PC-9 (cell line): ENCODE measurements around the gene TMEM164. TPM values are rescaled to one million over a fixed set of nuclear protein-coding genes. Genes with fewer than 3 reads are reported as not detected.

Experiments
- BruUV-seq: library from RNA; stranded (reverse); fragments of 400-500 nt; replicated peaks from 2 replicates; lab custom pipeline; 2021; lab: Mats Ljungman, UMichigan
- CTCF ChIA-PET: fragments of 300-600 bp; sonication (Branson Sonifier 250); formaldehyde crosslinking; loops from one replicate; lab custom pipeline; 2022; ENCODE audit warnings: antibody characterized with exemption; lab: Charles Lee
- POLR2A ChIA-PET: fragments of 300-600 bp; sonication (Branson Sonifier 250); formaldehyde crosslinking; loops from one replicate; lab custom pipeline; 2022; ENCODE audit warnings: antibody characterized with exemption; ENCODE audit not compliant: unreplicated experiment; lab: Charles Lee
- DNase-seq, 2 experiments: peaks; one replicate each; pipeline versions ENCODE4 v3.0.0 to v3.0.0-alpha.2; 2015 to 2022; ENCODE audit warnings: mixed read lengths in 1 of 2
- H2AFZ ChIP-seq: fragments of 200-600 bp; sonication (generic); 2 replicates; pipeline ENCODE4 v1.8.1; 2017; ENCODE audit warnings: antibody characterized with exemption
- H3F3A ChIP-seq: fragments of 200-600 bp; sonication (generic); 2 replicates; pipeline ENCODE4 v1.8.1; 2017; ENCODE audit warnings: antibody characterized with exemption, mild to moderate bottlenecking, low read depth; ENCODE audit not compliant: insufficient read depth
- H3K27ac ChIP-seq: fragments of 200-600 bp; sonication (generic); 2 replicates; pipeline ENCODE4 v1.6.1; 2016; ENCODE audit warnings: mixed run types
- H3K27me3 ChIP-seq: fragments of 200-600 bp; sonication (generic); 2 replicates; pipeline ENCODE4 v1.6.1; 2016; ENCODE audit warnings: low read depth, mixed run types; ENCODE audit not compliant: insufficient read depth
- H3K36me3 ChIP-seq: fragments of 200-600 bp; sonication (generic); 2 replicates; pipeline ENCODE4 v1.6.1; 2016; ENCODE audit warnings: low read depth, mixed run types
- H3K4me1 ChIP-seq: fragments of 200-600 bp; sonication (generic); replicated peaks from 2 replicates; pipeline ENCODE4 v1.6.1; 2016; ENCODE audit warnings: mixed run types; ENCODE audit not compliant: insufficient read depth
- H3K4me2 ChIP-seq: fragments of 200-600 bp; sonication (generic); 2 replicates; pipeline ENCODE4 v1.6.1; 2017; ENCODE audit warnings: mixed run types
- H3K4me3 ChIP-seq: fragments of 200-600 bp; sonication (generic); 2 replicates; pipeline ENCODE4 v1.6.1; 2016; ENCODE audit warnings: mixed run types
- H3K79me2 ChIP-seq: fragments of 200-600 bp; sonication (generic); 2 replicates; pipeline ENCODE4 v1.6.1; 2017; ENCODE audit warnings: low read depth, mixed run types
- H3K9me2 ChIP-seq: fragments of 200-600 bp; sonication (generic); 2 replicates; pipeline ENCODE4 v1.8.1; 2017; ENCODE audit warnings: mild to moderate bottlenecking; ENCODE audit not compliant: insufficient read depth
- H3K9me3 ChIP-seq: fragments of 200-600 bp; sonication (generic); 2 replicates; pipeline ENCODE4 v1.8.1; 2016; ENCODE audit warnings: low read depth; ENCODE audit not compliant: insufficient read depth
- H4K20me1 ChIP-seq: fragments of 200-600 bp; sonication (generic); 2 replicates; pipeline ENCODE4 v1.8.1; 2017; ENCODE audit not compliant: insufficient read depth
- CTCF ChIP-seq: fragments of 200-600 bp; sonication (generic); conservative IDR thresholded peaks from 2 replicates; pipeline ENCODE4 v1.6.1; 2017; ENCODE audit warnings: mixed run types, antibody characterized with exemption, mild to moderate bottlenecking, moderate library complexity
- EZH2 ChIP-seq: fragments of 200-600 bp; sonication (generic); IDR thresholded peaks from 2 replicates; pipeline ENCODE4 v1.8.0; 2017; ENCODE audit warnings: antibody characterized with exemption, low read depth
- intact Hi-C: fragments of 100-400 bp; cut with micrococcal nuclease; formaldehyde crosslinking; loops from one replicate; pipeline ENCODE4 v1.10.0; 2022; ENCODE audit not compliant: unreplicated experiment
- total RNA-seq: library from RNA; stranded (reverse); gene quantifications from 2 replicates; pipeline ENCODE4 v1.2.3, GENCODE V29; 2021

The TMEM164 gene
- total RNA-seq, 1 experiment from 2014 or later: 44.5 TPM

- no peak for DNase-seq
- intact Hi-C loops: no loop called here
- no peaks in the 10 kb centered on the region for H3K9me2 ChIP-seq
- H4K20me1 ChIP-seq: no peaks in the 10 kb centered on the region
- peaks cover 22% of the 10 kb centered on the region; the same call in 1 of the 2 replicates for H3F3A ChIP-seq
- CTCF ChIA-PET: interaction anchor here (0.6 kb wide), 1 partner anchor 405 kb away, joined by 6 read pairs; no protein-coding TSS in a partner anchor
- H3K4me1 ChIP-seq: peaks cover 52% of the 10 kb centered on the region
- H3K27ac ChIP-seq: no peak overlapping the region
- H3K4me3 ChIP-seq: no peak overlapping the region
- peaks cover 66% of the 10 kb centered on the region for H3K79me2 ChIP-seq
- no peaks in the 10 kb centered on the region for H3K27me3 ChIP-seq
- no peak for TF ChIP-seq CTCF
- POLR2A ChIA-PET: interaction anchor here (0.6 kb wide), 2 partner anchors 298 to 1763 kb away, joined by 3 to 10 read pairs; no protein-coding TSS in a partner anchor
- no TSS peak for BruUV-seq
- no peak overlapping the region for H2AFZ ChIP-seq
- peaks cover 9% of the 10 kb centered on the region; the same call in 1 of the 2 replicates for H3K36me3 ChIP-seq
- no peak overlapping the region for H3K4me2 ChIP-seq
- no peaks in the 10 kb centered on the region for H3K9me3 ChIP-seq
These were observed 5.2 kb downstream of the TMEM164 start for GRCh38 chrX:110008011-110008635.

- H3K79me2 ChIP-seq: peaks cover 39% of the 10 kb centered on the region
- H3K4me3 ChIP-seq: no peak overlapping the region
- H2AFZ ChIP-seq: no peak overlapping the region
- POLR2A ChIA-PET: interaction anchor here (0.6 to 0.7 kb wide), 3 partner anchors 13 to 61 kb away, joined by 3 to 4 read pairs (median 3); no protein-coding TSS in a partner anchor
- peak overlapping the region; percentile 4; the same call in 1 of the 2 replicates for H3K27ac ChIP-seq
- H3K36me3 ChIP-seq: peaks cover 9% of the 10 kb centered on the region; the same call in 1 of the 2 replicates
- peaks cover 7% of the 10 kb centered on the region; the same call in 1 of the 2 replicates for H3F3A ChIP-seq
- no peaks in the 10 kb centered on the region for H3K27me3 ChIP-seq
- TF ChIP-seq CTCF: no peak
- TF ChIP-seq EZH2: no peak
- no peaks in the 10 kb centered on the region for H3K9me3 ChIP-seq
- peak; percentile 56 to 58 for DNase-seq
- no TSS peak for BruUV-seq
- no peaks in the 10 kb centered on the region for H3K9me2 ChIP-seq
- H4K20me1 ChIP-seq: no peaks in the 10 kb centered on the region
- intact Hi-C loops: no loop called here
- CTCF ChIA-PET: no interaction called here
- H3K4me1 ChIP-seq: peaks cover 24% of the 10 kb centered on the region
- H3K4me2 ChIP-seq: peak overlapping the region; percentile 46
These were observed 10.0 kb downstream of the TMEM164 start for GRCh38 chrX:110012818-110013485.

DNA sequence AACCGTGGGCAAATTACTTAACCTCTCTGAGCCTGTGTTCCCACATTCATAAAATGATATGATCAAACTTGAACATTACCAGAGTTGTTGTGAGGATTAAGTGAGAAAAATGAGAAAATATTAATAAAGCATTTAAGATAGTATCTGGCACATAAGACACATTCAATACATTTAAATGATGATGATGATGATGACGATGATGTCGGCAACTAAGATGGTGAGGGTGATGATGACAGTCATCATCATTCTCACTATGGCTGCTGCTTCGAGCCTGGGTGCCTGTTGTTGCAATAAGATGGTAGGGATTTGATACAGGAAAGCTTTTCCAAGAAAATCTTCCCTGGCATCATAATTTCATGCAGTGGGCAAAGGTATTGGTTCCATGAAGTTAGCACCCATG is 11.1 kb downstream of the TMEM164 start:
- Histone ChIP-seq H3K27me3 (no peaks in the 10 kb centered on the region), H3K27ac (no peak overlapping the region), H3K9me3 (no peaks in the 10 kb centered on the region), H2AFZ (no peak overlapping the region), H3K4me2 (no peak overlapping the region), H3K36me3 (peaks cover 4% of the 10 kb centered on the region), H4K20me1 (no peaks in the 10 kb centered on the region), H3K9me2 (no peaks in the 10 kb centered on the region), H3K4me1 (peaks cover 24% of the 10 kb centered on the region), H3K79me2 (peaks cover 40% of the 10 kb centered on the region), H3F3A (peaks cover 7% of the 10 kb centered on the region; the same call in 1 of the 2 replicates), H3K4me3 (no peak overlapping the region)
- ChIA-PET CTCF (interaction anchor here (0.6 kb wide), 1 partner anchor 25 kb away, joined by 3 read pairs; no protein-coding TSS in a partner anchor), POLR2A (no interaction called here)
- BruUV-seq: no TSS peak
- DNase-seq: no peak
- TF ChIP-seq CTCF: no peak
- TF ChIP-seq EZH2: no peak
- intact Hi-C loops: no loop called here
